H1 (cell line): Measurements from ENCODE around the gene G2E3. TPM values are rescaled to one million over a fixed set of nuclear protein-coding genes. Genes with fewer than 3 reads are reported as not detected.

Experiments used
- CTCF ChIA-PET: fragments of 300-600 bp; sonication (Branson Sonifier 250); formaldehyde crosslinking; loops from one replicate; lab custom pipeline; 2021; ENCODE audit not compliant: partially characterized antibody; lab: Charles Lee
- POLR2A ChIA-PET: fragments of 300-600 bp; sonication (Branson Sonifier 250); formaldehyde crosslinking; loops from one replicate; lab custom pipeline; 2021; ENCODE audit warnings: inconsistent platforms; ENCODE audit not compliant: partially characterized antibody; lab: Charles Lee
- DNase-seq, 2 experiments: peaks; one replicate each; pipeline versions ENCODE4 v3.0.0 to v3.0.0-alpha.2; 2010 to 2022; ENCODE audit warnings: low spot score in 2 of 2, low read depth in 1 of 2, mixed read lengths in 1 of 2
- FAIRE-seq: peaks from 2 replicates; lab custom pipeline; 2011; peaks lifted over from hg19 to GRCh38; lab: Jason Lieb, UNC
- H2AFZ ChIP-seq: 2 replicates; pipeline ENCODE4 v1.8.1; 2012; ENCODE audit warnings: low read length, inconsistent platforms
- H2AK5ac ChIP-seq: 2 replicates; pipeline ENCODE4 v1.6.1; 2013; ENCODE audit warnings: low read depth, low read length
- H2BK120ac ChIP-seq: replicated peaks from 2 replicates; pipeline ENCODE3; 2013; ENCODE audit warnings: low read depth, low read length, inconsistent platforms
- H2BK12ac ChIP-seq: 2 replicates; pipeline ENCODE4 v1.6.1; 2013; ENCODE audit warnings: low read depth, low read length
- H2BK15ac ChIP-seq: 2 replicates; pipeline ENCODE4 v1.6.1; 2013; ENCODE audit warnings: low read length
- H2BK20ac ChIP-seq: 2 replicates; pipeline ENCODE4 v1.6.1; 2013; ENCODE audit warnings: low read length
- H2BK5ac ChIP-seq: 2 replicates; pipeline ENCODE4 v1.6.1; 2013; ENCODE audit warnings: low read depth, low read length
- H3K14ac ChIP-seq: 2 replicates; pipeline ENCODE4 v1.6.1; 2013; ENCODE audit warnings: inconsistent platforms; ENCODE audit not compliant: insufficient read length
- H3K18ac ChIP-seq: 2 replicates; pipeline ENCODE4 v1.6.1; 2013; ENCODE audit warnings: low read length; ENCODE audit errors: extremely low read depth
- H3K23ac ChIP-seq: 2 replicates; pipeline ENCODE4 v1.6.1; 2013; ENCODE audit warnings: inconsistent platforms; ENCODE audit not compliant: insufficient read length
- H3K23me2 ChIP-seq: 2 replicates; pipeline ENCODE4 v1.6.1; 2013; ENCODE audit warnings: low read depth, low read length
- H3K27ac ChIP-seq: 2 replicates; pipeline ENCODE4 v1.6.1; 2011; ENCODE audit warnings: low read depth, low read length, inconsistent platforms
- H3K27me3 ChIP-seq, 4 experiments: replicated peaks in 1 of 4; 1 replicate in 1 of 4; 2 replicates in 3 of 4; pipeline versions ENCODE4 v1.6.1 to v1.8.1; 2011 to 2013; ENCODE audit warnings: low read length in 3 of 4, mild to moderate bottlenecking in 3 of 4, inconsistent platforms in 2 of 4, mixed read lengths in 2 of 4, moderate library complexity in 1 of 4; ENCODE audit not compliant: control insufficient read depth in 3 of 4, insufficient read depth in 3 of 4; ENCODE audit errors: extremely low read depth in 1 of 4
- H3K36me3 ChIP-seq, 4 experiments: 2 replicates each; pipeline versions ENCODE4 v1.6.1 to v1.8.1; 2011 to 2013; ENCODE audit warnings: mild to moderate bottlenecking in 4 of 4, low read length in 3 of 4, moderate library complexity in 2 of 4, control low read depth in 1 of 4, inconsistent platforms in 1 of 4; ENCODE audit not compliant: insufficient read depth in 4 of 4, control insufficient read depth in 2 of 4
- H3K4ac ChIP-seq: replicated peaks from 2 replicates; pipeline ENCODE3; 2013; ENCODE audit warnings: low read length, low read depth, mixed read lengths, inconsistent platforms; ENCODE audit not compliant: insufficient read length
- H3K4me1 ChIP-seq, 4 experiments: replicated peaks in 1 of 4; 1 replicate in 1 of 4; 2 replicates in 3 of 4; pipeline versions ENCODE4 v1.6.1 to v1.8.1; 2011 to 2013; ENCODE audit warnings: low read length in 3 of 4, inconsistent platforms in 2 of 4, mixed read lengths in 1 of 4; ENCODE audit not compliant: insufficient read depth in 4 of 4, control insufficient read depth in 3 of 4
- H3K4me2 ChIP-seq, 2 experiments: 2 replicates each; pipeline versions ENCODE4 v1.6.1 to v1.8.1; 2011 to 2013; ENCODE audit warnings: low read depth in 2 of 2, low read length in 2 of 2, control low read depth in 1 of 2, inconsistent platforms in 1 of 2, mild to moderate bottlenecking in 1 of 2; ENCODE audit not compliant: insufficient read depth in 1 of 2
- H3K4me3 ChIP-seq, 4 experiments: fragments of 200-600, 300-600 bp in 1 of 4; sonication (generic), shearing (Covaris generic), sonication (Bioruptor Twin) in 1 of 4; 2 replicates each; pipeline versions ENCODE4 v1.5.1 to v1.8.1; 2011 to 2016; ENCODE audit warnings: low read length in 4 of 4, low read depth in 3 of 4, control low read depth in 2 of 4, inconsistent platforms in 2 of 4, mild to moderate bottlenecking in 2 of 4, mixed read lengths in 1 of 4, moderate library complexity in 1 of 4; ENCODE audit not compliant: insufficient read depth in 2 of 4; ENCODE audit errors: extremely low read depth in 1 of 4
- H3K56ac ChIP-seq: replicated peaks from 2 replicates; pipeline ENCODE3; 2013; ENCODE audit warnings: low read depth, mild to moderate bottlenecking, mixed read lengths, low read length, inconsistent platforms; ENCODE audit not compliant: insufficient read length
- H3K79me1 ChIP-seq: 2 replicates; pipeline ENCODE4 v1.6.1; 2013; ENCODE audit warnings: low read depth, low read length, control low read depth
- H3K79me2 ChIP-seq, 2 experiments: 2 replicates each; pipeline versions ENCODE4 v1.6.1 to v1.8.1; 2012 to 2013; ENCODE audit warnings: low read length in 2 of 2, mild to moderate bottlenecking in 2 of 2, inconsistent platforms in 1 of 2; ENCODE audit not compliant: insufficient read depth in 2 of 2, control insufficient read depth in 1 of 2
- H3K9ac ChIP-seq, 4 experiments: replicated peaks in 1 of 4; 1 replicate in 1 of 4; 2 replicates in 3 of 4; pipeline versions ENCODE4 v1.6.1 to v1.8.1; 2011 to 2013; ENCODE audit warnings: low read depth in 3 of 4, low read length in 3 of 4, control low read depth in 2 of 4, mild to moderate bottlenecking in 2 of 4, moderate library complexity in 2 of 4, inconsistent platforms in 1 of 4; ENCODE audit errors: extremely low read depth in 1 of 4
- H3K9me3 ChIP-seq, 2 experiments: 2 replicates each; pipeline versions ENCODE4 v1.6.1 to v1.8.1; 2012 to 2013; ENCODE audit warnings: mild to moderate bottlenecking in 2 of 2, moderate library complexity in 2 of 2, control low read depth in 1 of 2, inconsistent platforms in 1 of 2, low read depth in 1 of 2, low read length in 1 of 2, mixed read lengths in 1 of 2; ENCODE audit not compliant: insufficient read depth in 2 of 2
- H4K20me1 ChIP-seq, 2 experiments: replicated peaks in 1 of 2; 2 replicates each; pipeline versions ENCODE3 to v1.8.1; 2011 to 2013; ENCODE audit warnings: inconsistent platforms in 2 of 2, low read length in 2 of 2, mild to moderate bottlenecking in 1 of 2; ENCODE audit not compliant: insufficient read depth in 2 of 2, control insufficient read depth in 1 of 2
- H4K5ac ChIP-seq: 2 replicates; pipeline ENCODE4 v1.6.1; 2013; ENCODE audit warnings: low read length, low read depth, mixed read lengths, inconsistent platforms; ENCODE audit not compliant: insufficient read length
- H4K8ac ChIP-seq: 2 replicates; pipeline ENCODE4 v1.8.0; 2013; ENCODE audit warnings: mild to moderate bottlenecking, moderate library complexity, low read length, inconsistent platforms; ENCODE audit not compliant: insufficient read depth; ENCODE audit errors: extremely low read depth
- H4K91ac ChIP-seq: replicated peaks from 2 replicates; pipeline ENCODE3; 2013; ENCODE audit warnings: low read length, mixed read lengths, inconsistent platforms; ENCODE audit not compliant: insufficient read length
- TBP ChIP-seq: IDR thresholded peaks from 2 replicates; pipeline ENCODE4 v1.6.1; 2011; ENCODE audit warnings: low read depth, low read length, improper control_type of control experiment
- TEAD4 ChIP-seq: IDR thresholded peaks from 2 replicates; pipeline ENCODE4 v1.6.1; 2012; ENCODE audit warnings: low read depth, low read length, inconsistent platforms, mixed read lengths
- WGBS, 2 experiments: shearing (Covaris generic) in 1 of 2; methylation state at CpG; one replicate each; pipeline versions ENCODE4 v1.1.6 to v1.1.7; 2013 to 2015; ENCODE audit warnings: low lambda C conversion rate in 2 of 2, mixed read lengths in 2 of 2, inconsistent platforms in 1 of 2, low coverage in 1 of 2, missing lambda C conversion rate in 1 of 2; ENCODE audit not compliant: insufficient replicate concordance in 2 of 2, insufficient coverage in 1 of 2, insufficient read length in 1 of 2; ENCODE audit errors: extremely low coverage in 1 of 2, missing lambda C conversion rate in 1 of 2; 5-methylcytosine and 5-hydroxymethylcytosine counted together
- polyA plus RNA-seq, 7 experiments: library from polyadenylated mRNA; depleted of rRNA in 3 of 7; stranded (reverse) in 5 of 7; unstranded in 2 of 7; fragments of >200 nt in 5 of 7; fragments of 200-250 nt in 2 of 7; gene quantifications; 1 replicate in 5 of 7; 2 replicates in 1 of 7; 4 replicates in 1 of 7; pipeline versions ENCODE4 v1.2.1 to v1.2.3, GENCODE V29; 2011 to 2013; ENCODE audit warnings: missing spikeins in 2 of 7, mixed read lengths in 2 of 7
- total RNA-seq: library from RNA; stranded (reverse); fragmentation: NEBNext Ultra II Directional; extraction: Animal tissue kit (Norgen Biotek cat#: 25700); gene quantifications from 2 replicates; pipeline ENCODE4 v1.2.1, GENCODE V29; 2021

Gene G2E3
- total and polyA plus RNA-seq, 2 of the 8 experiments (the other 6 are each of a cell fraction or from before 2014, with no cell fraction given) = 9.2 to 72.0 TPM

DNA sequence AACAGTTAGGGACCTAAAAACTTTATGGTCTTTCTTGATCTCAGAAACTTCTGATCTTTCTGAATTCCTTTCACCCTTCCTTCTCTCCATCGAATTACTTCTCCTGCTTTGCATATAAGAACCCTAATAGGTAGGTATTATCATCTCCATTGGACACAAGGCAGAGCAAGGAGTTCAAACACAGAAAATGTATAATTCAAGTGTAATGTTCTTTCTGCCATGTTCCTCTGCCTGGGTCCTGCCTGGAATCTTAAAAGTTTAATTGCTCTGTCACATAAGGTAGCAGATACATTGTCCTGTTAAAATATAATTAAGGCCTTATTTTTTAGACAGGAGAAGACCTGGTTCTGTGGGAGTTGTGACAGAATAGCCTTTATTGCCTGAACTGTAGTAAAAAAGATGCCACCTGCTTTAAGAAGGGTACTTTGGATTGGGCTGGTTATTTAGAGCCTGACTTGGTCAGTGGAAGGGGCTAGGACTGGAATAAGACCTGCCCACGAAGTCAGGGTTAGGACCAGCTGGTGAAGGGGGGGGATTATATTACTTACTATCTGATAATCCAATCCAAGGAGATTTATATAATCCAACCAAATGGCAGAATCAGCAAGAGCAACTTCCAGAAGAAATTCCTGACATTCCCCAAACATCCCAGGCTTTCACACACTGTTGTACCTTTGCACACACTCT lies 10.4 kb downstream of the G2E3 start:
- no peak overlapping the region for H2BK15ac ChIP-seq
- no peak overlapping the region for H4K91ac ChIP-seq
- H2AFZ ChIP-seq = no peak overlapping the region
- H3K4me3 ChIP-seq = no peak overlapping the region
- no peak overlapping the region for H2BK12ac ChIP-seq
- no peak overlapping the region for H3K9ac ChIP-seq
- H3K79me2 ChIP-seq = peaks cover 45 to 100% of the 10 kb centered on the region in 2 experiments
- H3K23ac ChIP-seq = no peak overlapping the region
- no peak overlapping the region for H3K18ac ChIP-seq
- no peaks in the 10 kb centered on the region for H3K27me3 ChIP-seq
- H2BK120ac ChIP-seq = no peak overlapping the region
- no peaks in the 10 kb centered on the region; a peak in 1 of 8 replicates for H3K36me3 ChIP-seq
- no peak overlapping the region for H4K5ac ChIP-seq
- no peak overlapping the region for H3K56ac ChIP-seq
- no peak overlapping the region; a peak in 2 of 4 replicates for H3K4me2 ChIP-seq
- H4K8ac ChIP-seq = no peak overlapping the region
- H2AK5ac ChIP-seq = no peak overlapping the region
- peaks cover 0 to 10% (median 4%) of the 10 kb centered on the region in 4 experiments; a peak in 3 of 7 replicates for H3K4me1 ChIP-seq
- no peaks in the 10 kb centered on the region for H3K23me2 ChIP-seq
- no peak overlapping the region for H2BK20ac ChIP-seq
- no peak overlapping the region for H3K27ac ChIP-seq
- H3K9me3 ChIP-seq = no peaks in the 10 kb centered on the region
- H2BK5ac ChIP-seq = no peak overlapping the region
- peaks cover 4% of the 10 kb centered on the region; the same call in 1 of the 2 replicates for H3K79me1 ChIP-seq
- peak; percentile 42 for FAIRE-seq
- DNase-seq = no peak
- no peak overlapping the region for H3K14ac ChIP-seq
- WGBS, 2 experiments = 62% methylated on average over 2 of the region's 2 CpGs; no CpG with 5 or more reads in 1 of the 2 experiments
- ChIA-PET CTCF (no interaction called here), POLR2A (no interaction called here)
- peaks cover 20 to 35% of the 10 kb centered on the region in 2 experiments for H4K20me1 ChIP-seq
- peak; percentile 68; the same call in 1 of the 2 replicates for TF ChIP-seq TEAD4
- TF ChIP-seq TBP = no peak
- no peak overlapping the region for H3K4ac ChIP-seq
